Vagina (tissue), 2 donors: ENCODE data around the gene FAM222A.

Source experiments
- POLR2A ChIP-seq, 2 donors: fragments of 450-650 bp; IDR thresholded peaks; one replicate each; pipeline ENCODE4 v1.6.1; 2017; ENCODE audit warnings: antibody characterized with exemption in 2 of 2, mild to moderate bottlenecking in 2 of 2, moderate library complexity in 2 of 2
- TF ChIP-seq, protein P1 (sequence below), 3 experiments: fragments of 450-650 bp in 2 of 3; fragments of 200-600 bp in 1 of 3; sonication (generic) in 1 of 3; IDR thresholded peaks; one replicate each; pipeline ENCODE4 v1.5.1; 2017 to 2019; ENCODE audit warnings: antibody characterized with exemption in 3 of 3, mild to moderate bottlenecking in 2 of 3, moderate library complexity in 2 of 3

DNA sequence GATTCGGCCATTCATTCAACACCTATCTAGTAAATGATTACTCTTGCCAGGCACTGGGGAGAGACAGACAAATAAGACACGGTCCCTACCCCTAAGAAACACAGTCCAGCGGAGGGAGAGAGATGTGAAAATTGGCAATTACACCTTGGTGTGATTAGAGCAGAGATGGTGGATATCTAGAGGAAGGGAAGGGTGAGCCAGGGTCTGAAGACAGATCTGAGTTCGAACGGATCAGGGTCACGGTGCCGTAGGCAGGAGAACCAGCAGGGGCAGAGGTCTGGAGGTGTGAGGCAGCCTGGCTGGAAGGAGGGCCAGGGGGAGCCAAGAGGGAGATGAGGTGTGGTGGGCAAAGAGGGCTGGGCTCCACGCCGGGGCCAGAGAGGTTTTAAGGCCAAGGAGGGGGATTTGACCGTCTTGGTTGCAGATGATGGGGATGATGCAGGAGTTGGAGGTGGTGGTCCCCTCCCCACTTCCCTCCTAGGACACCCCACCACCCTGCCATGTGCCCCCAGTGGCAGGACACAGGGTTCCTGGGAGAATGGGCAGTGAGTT lies 27.1 kb downstream of the FAM222A start:
- TF ChIP-seq, protein P1, sequence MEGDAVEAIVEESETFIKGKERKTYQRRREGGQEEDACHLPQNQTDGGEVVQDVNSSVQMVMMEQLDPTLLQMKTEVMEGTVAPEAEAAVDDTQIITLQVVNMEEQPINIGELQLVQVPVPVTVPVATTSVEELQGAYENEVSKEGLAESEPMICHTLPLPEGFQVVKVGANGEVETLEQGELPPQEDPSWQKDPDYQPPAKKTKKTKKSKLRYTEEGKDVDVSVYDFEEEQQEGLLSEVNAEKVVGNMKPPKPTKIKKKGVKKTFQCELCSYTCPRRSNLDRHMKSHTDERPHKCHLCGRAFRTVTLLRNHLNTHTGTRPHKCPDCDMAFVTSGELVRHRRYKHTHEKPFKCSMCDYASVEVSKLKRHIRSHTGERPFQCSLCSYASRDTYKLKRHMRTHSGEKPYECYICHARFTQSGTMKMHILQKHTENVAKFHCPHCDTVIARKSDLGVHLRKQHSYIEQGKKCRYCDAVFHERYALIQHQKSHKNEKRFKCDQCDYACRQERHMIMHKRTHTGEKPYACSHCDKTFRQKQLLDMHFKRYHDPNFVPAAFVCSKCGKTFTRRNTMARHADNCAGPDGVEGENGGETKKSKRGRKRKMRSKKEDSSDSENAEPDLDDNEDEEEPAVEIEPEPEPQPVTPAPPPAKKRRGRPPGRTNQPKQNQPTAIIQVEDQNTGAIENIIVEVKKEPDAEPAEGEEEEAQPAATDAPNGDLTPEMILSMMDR (IDR thresholded peaks at IDR 0.05) = no peak
- no peak for TF ChIP-seq POLR2A (IDR thresholded peaks at IDR 0.05)
